Measurements from ENCODE around the gene GADL1.

- TF ChIP-seq CTCF (IDR thresholded peaks at IDR 0.05; ENCODE audit: low read length) (peak; percentile 39), EZH2phosphoT487 (IDR thresholded peaks at IDR 0.05; ENCODE audit: low read length) (no peak), EZH2 (optimal IDR thresholded peaks at IDR 0.05; ENCODE audit: low read depth, low read length) (no peak)
Observed at GRCh38 chr3:30751610-30752299, 142.7 kb downstream of the GADL1 start.
